DOHH2 (cell line): ENCODE data around the gene WFIKKN2.
"Not testable (repeated sequence)": the region's sequence is repeated elsewhere in the genome, so short reads cannot be mapped to it uniquely, and the experiment has no call there.

Experiments
- H3F3A ChIP-seq: fragments of 200-600 bp; sonication (generic), shearing (Covaris generic); 2 replicates; pipeline ENCODE4 v1.6.0; 2016; ENCODE audit warnings: antibody characterized with exemption, mild to moderate bottlenecking; ENCODE audit not compliant: control insufficient read depth, insufficient read depth
- H3K27ac ChIP-seq: fragments of 200-600 bp; sonication (generic); 2 replicates; pipeline ENCODE4 v1.5.1; 2014; ENCODE audit warnings: low read depth, mild to moderate bottlenecking, low read length, moderate library complexity
- H3K27me3 ChIP-seq: fragments of 200-600 bp; sonication (generic); 2 replicates; pipeline ENCODE4 v1.6.1; 2014; ENCODE audit warnings: mild to moderate bottlenecking, low read length, mixed read lengths; ENCODE audit not compliant: control insufficient read depth
- H3K36me3 ChIP-seq: fragments of 200-600 bp; sonication (generic); 2 replicates; pipeline ENCODE4 v1.6.1; 2014; ENCODE audit warnings: mild to moderate bottlenecking, low read length, moderate library complexity, mixed read lengths; ENCODE audit not compliant: control insufficient read depth
- H3K4me1 ChIP-seq: fragments of 200-600 bp; sonication (generic); 2 replicates; pipeline ENCODE4 v1.6.1; 2014; ENCODE audit warnings: mild to moderate bottlenecking, low read length, mixed read lengths; ENCODE audit not compliant: control insufficient read depth
- H3K4me2 ChIP-seq: fragments of 200-600 bp; sonication (generic); 2 replicates; pipeline ENCODE4 v1.6.0; 2014; ENCODE audit warnings: mild to moderate bottlenecking, low read length, moderate library complexity
- H3K4me3 ChIP-seq: fragments of 200-600 bp; sonication (generic); 2 replicates; pipeline ENCODE4 v1.5.1; 2014; ENCODE audit warnings: mild to moderate bottlenecking, low read length, mixed read lengths
- H3K79me2 ChIP-seq: fragments of 200-600 bp; sonication (generic); 2 replicates; pipeline ENCODE4 v1.6.1; 2014; ENCODE audit warnings: mild to moderate bottlenecking, low read length, mixed read lengths; ENCODE audit not compliant: control insufficient read depth
- H3K9me2 ChIP-seq: fragments of 200-600 bp; sonication (generic); replicated peaks from 2 replicates; pipeline ENCODE4 v1.6.1; 2014; ENCODE audit warnings: mild to moderate bottlenecking, low read length, mixed read lengths; ENCODE audit not compliant: control insufficient read depth
- H3K9me3 ChIP-seq: fragments of 200-600 bp; sonication (generic); 2 replicates; pipeline ENCODE4 v1.6.1; 2014; ENCODE audit warnings: antibody characterized with exemption, low read length, mixed read lengths; ENCODE audit not compliant: control insufficient read depth, insufficient read depth
- H4K20me1 ChIP-seq: fragments of 200-600 bp; sonication (generic); 2 replicates; pipeline ENCODE4 v1.6.0; 2014; ENCODE audit warnings: low read depth, mild to moderate bottlenecking, antibody characterized with exemption, low read length, moderate library complexity; ENCODE audit not compliant: control insufficient read depth, insufficient read depth
- EZH2phosphoT487 ChIP-seq: fragments of 200-600 bp; sonication (generic); IDR thresholded peaks from 2 replicates; pipeline ENCODE4 v1.6.1; 2017; ENCODE audit warnings: borderline replicate concordance, mild to moderate bottlenecking, antibody characterized with exemption, low read length, moderate library complexity, mixed read lengths
- TF ChIP-seq, protein P1 (sequence below): fragments of 200-600 bp; sonication (generic); IDR thresholded peaks from one replicate; pipeline ENCODE4 v1.5.1; 2014; ENCODE audit warnings: antibody characterized with exemption, mild to moderate bottlenecking, low read depth, low read length; ENCODE audit not compliant: poor library complexity, severe bottlenecking

The WFIKKN2 gene

DNA sequence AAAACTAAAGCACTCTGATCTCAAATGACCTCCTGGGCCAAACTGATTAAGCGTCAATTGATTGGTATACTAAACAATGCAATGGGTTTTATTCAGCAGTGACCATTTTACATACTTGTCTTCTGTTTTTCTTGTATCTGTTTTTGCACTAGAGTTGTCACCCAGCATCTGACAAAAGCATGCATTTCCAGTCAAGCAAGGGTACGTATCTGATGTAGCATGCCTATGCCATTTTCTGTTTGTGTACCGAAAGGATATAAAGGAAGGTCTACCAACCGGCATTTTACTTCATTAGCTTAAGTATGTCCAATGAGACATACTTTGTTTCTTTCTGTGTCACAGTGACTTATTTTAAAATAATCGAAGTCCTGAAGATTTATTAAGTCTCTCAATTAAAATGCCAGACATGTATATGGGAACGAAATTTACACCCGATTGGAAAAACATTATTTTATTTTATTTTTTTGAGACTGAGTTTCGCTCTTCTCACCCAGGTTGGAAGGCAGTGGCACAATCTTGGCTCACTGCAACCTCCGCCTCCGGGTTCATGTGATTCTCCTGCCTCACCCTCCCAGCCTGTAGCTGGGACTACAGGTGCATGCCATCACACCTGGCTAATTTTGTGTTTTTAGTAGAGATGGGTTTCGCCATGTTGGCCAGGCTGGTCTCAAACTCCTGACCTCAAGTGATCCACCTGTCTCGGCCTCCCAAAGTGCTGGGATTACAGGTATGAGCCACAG lies 23.3 kb downstream of the WFIKKN2 start:
- Histone ChIP-seq H3F3A (peaks cover 3% of the 10 kb centered on the region), H3K4me1 (peaks cover 1% of the 10 kb centered on the region; the same call in 1 of the 2 replicates), H3K9me3 (no peaks in the 10 kb centered on the region), H3K4me3 (no peak overlapping the region), H3K4me2 (no peak overlapping the region), H3K79me2 (peaks cover 9% of the 10 kb centered on the region), H3K27me3 (peaks cover 3% of the 10 kb centered on the region), H4K20me1 (peaks cover 2% of the 10 kb centered on the region), H3K27ac (no peak overlapping the region), H3K9me2 (no peaks in the 10 kb centered on the region), H3K36me3 (peaks cover 25% of the 10 kb centered on the region)
- TF ChIP-seq, protein P1, sequence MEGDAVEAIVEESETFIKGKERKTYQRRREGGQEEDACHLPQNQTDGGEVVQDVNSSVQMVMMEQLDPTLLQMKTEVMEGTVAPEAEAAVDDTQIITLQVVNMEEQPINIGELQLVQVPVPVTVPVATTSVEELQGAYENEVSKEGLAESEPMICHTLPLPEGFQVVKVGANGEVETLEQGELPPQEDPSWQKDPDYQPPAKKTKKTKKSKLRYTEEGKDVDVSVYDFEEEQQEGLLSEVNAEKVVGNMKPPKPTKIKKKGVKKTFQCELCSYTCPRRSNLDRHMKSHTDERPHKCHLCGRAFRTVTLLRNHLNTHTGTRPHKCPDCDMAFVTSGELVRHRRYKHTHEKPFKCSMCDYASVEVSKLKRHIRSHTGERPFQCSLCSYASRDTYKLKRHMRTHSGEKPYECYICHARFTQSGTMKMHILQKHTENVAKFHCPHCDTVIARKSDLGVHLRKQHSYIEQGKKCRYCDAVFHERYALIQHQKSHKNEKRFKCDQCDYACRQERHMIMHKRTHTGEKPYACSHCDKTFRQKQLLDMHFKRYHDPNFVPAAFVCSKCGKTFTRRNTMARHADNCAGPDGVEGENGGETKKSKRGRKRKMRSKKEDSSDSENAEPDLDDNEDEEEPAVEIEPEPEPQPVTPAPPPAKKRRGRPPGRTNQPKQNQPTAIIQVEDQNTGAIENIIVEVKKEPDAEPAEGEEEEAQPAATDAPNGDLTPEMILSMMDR: no peak
- no peak for TF ChIP-seq EZH2phosphoT487

DNA sequence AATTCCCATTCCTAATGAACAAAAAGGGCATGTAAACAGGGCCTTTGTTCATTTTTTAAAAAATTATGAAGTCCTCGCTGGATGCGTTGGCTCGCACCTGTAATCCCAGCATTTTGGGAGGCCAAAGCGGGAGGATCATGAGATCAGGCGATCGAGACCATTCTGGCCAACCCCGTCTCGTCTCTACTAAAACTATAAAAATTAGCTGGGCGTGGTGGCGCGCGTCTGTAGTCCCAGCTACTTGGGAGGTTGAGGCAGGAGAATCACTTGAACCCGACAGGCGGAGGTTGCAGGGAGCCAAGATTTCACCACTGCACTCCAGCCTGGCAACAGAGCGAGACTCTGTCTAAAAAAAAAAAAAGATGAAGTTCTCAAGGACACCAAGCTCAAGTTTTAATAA lies 24.3 kb downstream of the WFIKKN2 start:
- not testable (repeated sequence) for H3K4me3 ChIP-seq, H3K27ac ChIP-seq, H3F3A ChIP-seq, H3K27me3 ChIP-seq, H3K9me2 ChIP-seq, H3K4me2 ChIP-seq, H3K9me3 ChIP-seq
- peaks cover 12% of the 10 kb centered on the region for H3K4me1 ChIP-seq
- peaks cover 11% of the 10 kb centered on the region for H4K20me1 ChIP-seq
- peaks cover 20% of the 10 kb centered on the region for H3K79me2 ChIP-seq
- peaks cover 27% of the 10 kb centered on the region for H3K36me3 ChIP-seq

DNA sequence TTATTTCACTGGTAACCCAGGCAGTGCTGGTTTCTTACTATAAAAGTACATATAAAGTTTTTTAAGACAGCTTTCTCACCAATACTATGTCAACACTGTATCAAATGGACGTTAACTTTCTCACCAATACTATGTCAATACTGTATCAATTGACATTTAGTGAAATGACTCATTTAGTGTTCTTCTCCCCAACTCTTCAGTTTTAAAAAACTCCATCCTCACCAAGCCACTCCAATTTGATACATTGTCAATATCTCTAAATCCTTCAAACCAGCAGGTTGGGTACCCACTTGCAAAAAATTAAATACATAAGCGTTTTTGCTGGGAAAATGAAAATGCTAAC lies 25.9 kb downstream of the WFIKKN2 start:
- Histone ChIP-seq H3K4me3 (no peak overlapping the region), H3F3A (peaks cover 3% of the 10 kb centered on the region)
- TF ChIP-seq EZH2phosphoT487: no peak
- TF ChIP-seq, protein P1: no peak

DNA sequence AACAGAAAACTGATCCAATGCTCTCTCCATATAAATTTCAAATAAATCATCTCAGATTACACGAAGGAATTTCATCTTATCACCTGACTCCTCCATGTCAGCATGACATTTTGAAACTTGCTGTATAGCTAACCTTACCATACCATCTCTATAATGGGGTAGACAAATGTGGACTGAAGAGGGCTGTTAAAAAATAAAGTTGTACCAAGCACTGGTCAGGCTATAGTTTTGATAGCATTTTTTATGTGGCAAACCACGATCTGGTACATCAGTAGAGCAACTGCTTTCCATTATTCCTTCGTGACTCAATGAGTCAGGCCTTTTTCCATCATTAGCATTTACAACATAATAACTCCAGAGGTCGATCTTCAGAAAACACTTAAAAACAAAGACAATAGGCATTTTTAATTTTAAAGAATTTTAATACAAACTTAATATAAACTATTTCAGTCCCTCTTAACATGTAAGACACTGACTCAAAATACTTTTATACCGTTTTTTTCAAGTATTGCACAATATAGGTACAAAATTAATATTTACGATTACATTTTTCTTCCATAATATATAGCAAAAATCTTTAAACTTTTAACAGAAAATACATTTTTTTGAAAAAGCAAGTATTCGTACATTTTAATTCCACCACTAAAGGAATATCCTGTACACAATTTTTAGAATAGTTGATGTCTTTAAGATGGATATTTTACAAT lies 26.6 kb downstream of the WFIKKN2 start:
- no peaks in the 10 kb centered on the region for H3K9me3 ChIP-seq
- H3K79me2 ChIP-seq: peaks cover 34% of the 10 kb centered on the region
- no peak overlapping the region for H3K4me2 ChIP-seq
- H3K27me3 ChIP-seq: no peaks in the 10 kb centered on the region
- peaks cover 11% of the 10 kb centered on the region for H4K20me1 ChIP-seq
- no peaks in the 10 kb centered on the region for H3K9me2 ChIP-seq
- no peak overlapping the region for H3K27ac ChIP-seq
- peaks cover 29% of the 10 kb centered on the region for H3K36me3 ChIP-seq
- no peak overlapping the region for H3K4me3 ChIP-seq
- H3F3A ChIP-seq: peaks cover 5% of the 10 kb centered on the region
- TF ChIP-seq EZH2phosphoT487: no peak
- TF ChIP-seq, protein P1: no peak
- peaks cover 14% of the 10 kb centered on the region for H3K4me1 ChIP-seq

More for the DNA sequence above, 25.9 kb downstream of the WFIKKN2 start:
- Histone ChIP-seq H3K36me3 (peaks cover 27% of the 10 kb centered on the region), H3K9me3 (no peaks in the 10 kb centered on the region), H3K27ac (no peak overlapping the region), H3K9me2 (no peaks in the 10 kb centered on the region), H3K79me2 (peaks cover 33% of the 10 kb centered on the region), H3K4me1 (peaks cover 14% of the 10 kb centered on the region), H4K20me1 (peaks cover 11% of the 10 kb centered on the region), H3K27me3 (no peaks in the 10 kb centered on the region), H3K4me2 (no peak overlapping the region)
